Activated T-cell treated with anti-CD3 and anti-CD28 coated beads for 4 hours (primary cell): ENCODE data around the gene CCDC80.
"Not testable (repeated sequence)": the region's sequence is repeated elsewhere in the genome, so short reads cannot be mapped to it uniquely, and the experiment has no call there.

Experiments
- DNase-seq: peaks from one replicate; pipeline ENCODE4 v3.0.0-alpha.2; 2020

The CCDC80 gene

DNA sequence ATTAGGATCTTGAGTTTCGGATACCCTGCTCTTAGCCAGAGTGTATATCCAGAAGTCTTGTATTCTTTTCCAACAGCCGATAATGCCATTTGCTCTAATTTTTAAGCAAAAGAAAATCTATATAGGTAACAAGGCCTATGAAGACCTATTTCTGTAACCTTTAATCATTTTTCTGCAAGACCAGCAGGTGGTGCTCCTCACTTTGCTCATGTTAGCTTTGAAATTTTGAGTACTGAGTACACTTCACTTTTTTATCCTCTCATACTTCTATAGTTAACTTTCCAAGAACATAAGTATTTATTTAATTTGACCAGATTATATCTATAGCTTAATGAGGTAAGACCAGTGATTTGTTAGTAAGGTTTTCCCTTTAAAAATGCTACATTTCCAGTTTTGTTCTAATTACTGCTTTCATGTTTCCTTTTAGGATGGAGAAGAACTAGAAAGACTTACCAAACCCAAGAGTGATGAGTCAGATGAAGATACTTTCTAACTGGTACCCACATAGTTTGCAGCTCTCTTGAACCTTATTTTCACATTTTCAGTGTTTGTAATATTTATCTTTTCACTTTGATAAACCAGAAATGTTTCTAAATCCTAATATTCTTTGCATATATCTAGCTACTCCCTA, 58.6 kb downstream of the CCDC80 start:
- no peak for DNase-seq

DNA sequence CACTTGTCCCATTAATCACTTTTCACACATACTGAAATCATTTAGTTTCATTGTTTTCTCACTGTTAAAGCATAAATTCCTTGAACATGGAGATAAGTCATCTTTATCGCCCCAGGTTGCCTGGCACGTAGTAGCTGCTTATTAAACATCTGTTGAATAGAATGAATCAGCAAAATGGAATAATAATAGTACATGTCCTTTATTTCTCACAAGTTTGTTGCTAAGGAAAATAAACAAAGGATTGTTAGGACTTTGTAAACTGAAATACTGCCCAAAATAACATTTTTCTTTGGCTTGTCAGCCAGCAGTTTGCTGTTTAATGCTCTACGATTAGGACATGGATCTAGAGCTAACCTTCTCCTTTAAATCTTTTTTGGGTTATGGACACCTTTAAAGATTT, 61.2 kb downstream of the CCDC80 start:
- DNase-seq: no peak

DNA sequence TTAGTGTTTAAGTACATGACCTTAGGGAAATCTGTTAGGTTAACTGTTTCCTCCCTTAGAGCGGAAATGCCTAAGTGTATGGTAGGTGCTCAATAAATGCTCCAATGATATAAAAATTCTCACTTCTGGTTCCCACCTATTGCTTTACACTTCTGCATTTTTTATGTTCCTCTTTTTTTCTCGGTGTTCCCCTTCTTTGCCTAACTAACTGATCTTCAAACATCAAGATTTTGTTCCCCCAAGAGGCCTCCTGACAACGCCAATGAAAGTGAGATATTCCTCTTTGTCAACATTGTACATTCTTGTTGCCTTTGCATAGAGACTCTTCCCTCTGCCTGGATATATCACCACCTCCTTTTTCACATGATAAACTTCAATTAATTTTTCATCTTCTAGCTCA, 61.7 kb downstream of the CCDC80 start:
- no peak for DNase-seq

DNA sequence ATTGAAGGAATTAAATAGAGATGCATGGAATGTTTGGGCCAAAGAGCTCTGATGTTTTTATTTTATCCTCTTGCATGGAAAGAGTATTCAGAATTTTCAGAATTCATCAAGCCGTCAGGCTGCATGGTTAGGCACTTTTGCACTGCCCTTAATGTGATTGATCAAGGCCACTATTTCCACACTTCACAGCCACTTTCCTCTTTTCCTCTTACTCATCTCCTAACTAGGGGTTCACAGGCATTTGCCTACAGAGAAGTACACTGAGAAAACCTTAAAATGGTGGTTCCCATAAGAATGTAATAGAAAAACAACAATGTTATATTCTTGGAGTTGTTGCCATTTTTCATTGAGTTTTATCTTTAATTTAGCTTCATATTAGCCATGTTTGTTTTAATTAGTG, 68.2 kb downstream of the CCDC80 start:
- no peak for DNase-seq

DNA sequence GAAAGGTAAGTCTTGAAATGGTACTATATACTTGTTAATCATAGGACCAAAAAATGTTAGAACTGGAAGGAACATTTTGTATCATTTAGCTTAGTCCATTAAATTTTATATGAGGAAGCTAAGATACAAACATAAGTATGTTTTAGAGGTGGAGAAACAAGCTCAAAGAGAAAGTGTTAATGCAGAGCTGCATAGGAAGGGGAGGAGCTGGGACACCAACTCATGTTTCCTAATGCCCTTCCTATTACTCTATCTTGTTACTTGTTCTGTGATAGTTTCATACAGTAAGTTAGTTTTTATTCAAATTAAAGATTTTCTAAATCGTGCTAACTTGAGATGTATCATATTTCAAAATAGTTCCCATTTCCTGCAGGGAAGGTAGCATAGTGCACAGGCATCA, 71.7 kb downstream of the CCDC80 start:
- no peak for DNase-seq

DNA sequence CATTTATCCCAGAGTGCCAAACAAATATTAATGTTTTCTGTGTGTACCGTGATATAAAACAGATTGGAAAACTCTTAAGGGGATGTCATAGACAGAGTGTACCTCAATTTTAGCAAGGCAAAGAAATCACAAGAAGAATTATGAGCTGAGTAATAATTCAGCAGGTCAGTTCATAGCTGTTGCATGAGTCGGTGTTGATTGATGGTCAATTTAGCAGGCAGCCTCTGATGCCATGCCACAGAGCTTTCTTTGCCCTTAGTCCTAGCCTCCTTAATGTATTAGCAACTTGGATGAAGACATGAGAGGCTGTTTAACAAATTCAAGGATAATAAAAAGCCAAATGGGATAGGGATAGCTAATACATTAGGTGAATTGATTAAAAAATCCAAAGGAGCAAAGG, 72.3 kb downstream of the CCDC80 start:
- no peak for DNase-seq

DNA sequence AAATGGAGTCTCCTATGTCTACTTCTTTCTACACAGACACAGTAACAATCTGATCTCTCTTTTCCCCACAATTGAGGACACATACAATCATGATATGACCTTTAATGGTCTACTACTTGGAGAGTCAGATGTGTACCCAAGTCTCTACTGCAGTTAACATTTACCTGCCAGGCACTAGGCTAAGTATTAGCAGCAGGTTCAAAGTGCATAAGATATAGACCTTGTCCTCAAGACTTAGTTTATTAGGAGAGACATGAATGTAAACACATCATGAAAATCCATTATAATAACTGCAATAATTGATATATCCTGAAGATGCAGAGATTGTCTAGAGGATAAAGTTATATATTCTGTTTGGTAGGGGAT, 76.0 kb downstream of the CCDC80 start:
- DNase-seq: no peak

DNA sequence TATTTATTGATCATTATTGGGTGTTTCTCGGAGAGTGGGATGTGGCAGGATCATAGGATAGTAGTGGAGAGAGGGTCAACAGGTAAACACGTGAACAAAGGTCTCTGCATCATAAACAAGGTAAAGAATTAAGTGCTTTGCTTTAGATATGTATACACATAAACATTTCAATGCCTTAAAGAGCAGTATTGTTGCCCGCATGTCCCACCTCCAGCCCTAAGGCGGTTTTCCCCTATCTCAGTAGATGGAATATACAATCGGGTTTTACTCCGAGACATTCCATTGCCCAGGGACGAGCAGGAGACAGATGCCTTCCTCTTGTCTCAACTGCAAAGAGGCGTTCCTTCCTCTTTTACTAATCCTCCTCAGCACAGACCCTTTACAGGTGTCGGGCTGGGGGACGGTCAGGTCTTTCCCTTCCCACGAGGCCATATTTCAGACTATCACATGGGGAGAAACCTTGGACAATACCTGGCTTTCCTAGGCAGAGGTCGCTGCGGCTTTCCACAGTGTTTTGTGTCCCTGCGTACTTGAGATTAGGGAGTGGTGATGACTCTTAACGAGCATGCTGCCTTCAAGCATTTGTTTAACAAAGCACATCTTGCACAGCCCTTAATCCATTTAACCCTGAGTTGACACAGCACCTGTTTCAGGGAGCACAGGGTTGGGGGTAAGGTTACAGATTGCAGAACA, 76.5 kb downstream of the CCDC80 start:
- not testable (repeated sequence) for DNase-seq

DNA sequence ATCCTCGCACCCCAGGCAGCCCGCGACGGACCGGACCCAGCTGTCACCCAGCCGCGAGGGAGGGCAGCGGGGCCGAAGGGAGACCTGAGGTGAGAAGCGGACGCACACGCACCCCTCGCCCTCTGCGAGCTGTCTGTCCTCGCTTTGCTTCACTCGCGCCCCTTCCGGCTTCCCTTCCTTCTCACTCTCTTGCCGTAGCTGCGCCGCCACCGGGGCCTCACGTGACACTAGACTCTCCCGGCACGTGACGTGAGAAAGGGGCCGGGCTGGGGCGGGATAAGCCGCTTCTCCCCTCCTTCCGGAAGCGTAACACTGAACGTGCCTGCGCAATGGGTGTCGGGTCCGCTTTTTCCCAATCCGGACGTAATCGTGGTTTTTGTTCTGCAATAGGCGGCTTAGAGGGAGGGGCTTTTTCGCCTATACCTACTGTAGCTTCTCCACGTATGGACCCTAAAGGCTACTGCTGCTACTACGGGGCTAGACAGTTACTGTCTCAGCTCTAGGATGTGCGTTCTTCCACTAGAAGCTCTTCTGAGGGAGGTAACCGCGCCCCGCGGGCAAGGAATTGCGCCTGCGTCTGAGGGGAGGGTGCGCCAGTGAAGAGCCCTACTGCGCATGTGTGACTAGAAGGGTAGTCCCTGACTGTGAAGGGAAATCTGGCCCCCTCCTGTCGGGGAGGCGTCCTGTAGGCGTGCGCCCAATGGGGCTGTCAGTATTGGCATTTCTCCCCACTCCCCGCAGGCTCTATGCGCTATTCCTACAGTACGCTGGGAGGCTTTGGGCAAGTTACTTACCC, 79.0 kb downstream of the CCDC80 start, which contains the start of the genes ATG3 and SLC35A5:
TSS of gene ATG3 (minus strand) at position 229 of the 796 bp plus-strand sequence. CDS start 434 bp downstream, outside the sequence.
TSS of gene SLC35A5 (plus strand) at position 312 of the 796 bp plus-strand sequence. CDS start 1,359 bp downstream, outside the sequence.
- peak; percentile 99 for DNase-seq

DNA sequence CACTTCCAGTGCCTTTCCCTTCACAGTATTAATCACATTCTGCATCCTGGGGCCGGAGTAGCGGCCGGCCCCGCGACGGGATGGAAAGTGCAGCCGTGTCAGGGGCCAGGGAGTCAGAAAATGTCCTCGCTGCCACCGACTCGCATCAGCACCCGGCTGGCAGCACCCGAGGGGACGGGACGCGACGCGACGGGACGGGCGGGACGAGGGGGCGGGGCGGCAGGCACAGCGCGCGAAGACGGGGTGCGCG, 79.5 kb downstream of the CCDC80 start:
- DNase-seq: no peak

DNA sequence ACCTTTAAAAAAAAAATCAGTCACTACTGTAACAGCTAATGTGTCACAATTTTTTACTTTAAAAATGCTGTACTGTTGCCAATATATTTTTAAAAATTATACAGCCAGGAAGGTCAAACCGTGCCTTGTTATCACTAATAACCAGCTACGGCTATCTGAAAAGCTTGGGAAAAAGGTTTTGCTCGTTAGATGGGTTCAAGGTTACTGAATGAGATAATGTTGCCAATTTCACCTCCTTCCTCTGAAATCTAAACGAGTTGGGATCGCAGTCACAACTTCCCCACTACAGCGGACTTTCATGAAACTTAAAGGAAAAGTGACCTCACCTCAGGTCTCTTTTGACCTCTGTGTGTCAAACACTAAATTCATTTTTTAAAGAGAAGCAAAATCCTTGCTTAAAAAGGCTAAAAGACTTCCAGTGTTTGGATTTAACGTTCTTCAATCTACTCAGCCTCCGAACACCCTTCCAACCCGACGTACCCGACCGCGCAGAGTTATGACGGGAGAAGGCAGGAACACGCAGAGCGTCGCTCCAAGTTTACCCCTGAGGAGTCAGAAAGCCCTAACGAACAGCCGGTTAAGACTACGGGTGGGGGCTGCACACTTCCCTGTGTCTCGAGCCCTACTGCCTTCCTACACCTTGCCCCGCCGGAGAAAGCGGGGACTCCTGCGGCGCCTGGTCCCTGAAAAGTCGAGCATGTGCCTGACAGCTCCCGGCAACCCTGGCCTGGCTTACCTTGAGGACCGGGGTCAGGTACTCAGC, 80.0 kb downstream of the CCDC80 start:
- DNase-seq: peak; percentile 53

DNA sequence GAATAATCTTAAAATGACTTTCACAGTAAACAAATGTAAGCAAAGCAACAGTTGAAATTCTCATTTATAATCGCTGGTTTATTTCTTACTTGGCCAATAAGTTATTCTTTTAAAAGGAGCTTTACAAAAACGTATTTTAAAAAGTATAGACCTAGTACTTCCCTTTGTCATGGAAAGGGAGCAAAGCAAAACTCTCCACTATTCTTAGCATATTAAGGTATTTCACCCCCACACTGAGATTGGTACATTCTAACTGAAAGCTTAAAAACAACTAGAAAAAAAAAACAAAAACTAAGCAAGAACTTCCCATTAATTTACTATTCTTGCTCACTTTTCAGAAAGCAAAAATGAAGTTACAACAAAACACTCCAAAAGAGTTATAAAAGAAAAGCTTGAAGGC, 80.6 kb downstream of the CCDC80 start:
- DNase-seq: no peak

DNA sequence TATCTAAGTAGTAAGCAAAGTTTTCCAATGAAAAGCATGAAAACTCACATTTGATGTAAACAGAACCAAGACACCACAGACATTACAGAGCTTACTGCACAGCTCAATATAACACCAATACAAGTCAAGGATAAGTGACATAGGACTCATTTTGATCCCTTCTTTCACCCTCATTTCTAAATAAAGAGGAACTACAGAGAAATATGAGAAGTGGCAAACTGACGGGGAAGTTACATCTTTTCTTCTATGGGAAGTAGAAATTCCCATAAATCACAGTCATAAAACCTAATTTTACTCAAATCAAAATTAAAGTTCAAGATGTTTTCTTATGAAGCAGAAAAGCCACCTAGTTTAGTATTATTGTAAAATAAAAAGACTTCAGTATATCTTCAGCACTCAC, 83.0 kb downstream of the CCDC80 start:
- DNase-seq: no peak

DNA sequence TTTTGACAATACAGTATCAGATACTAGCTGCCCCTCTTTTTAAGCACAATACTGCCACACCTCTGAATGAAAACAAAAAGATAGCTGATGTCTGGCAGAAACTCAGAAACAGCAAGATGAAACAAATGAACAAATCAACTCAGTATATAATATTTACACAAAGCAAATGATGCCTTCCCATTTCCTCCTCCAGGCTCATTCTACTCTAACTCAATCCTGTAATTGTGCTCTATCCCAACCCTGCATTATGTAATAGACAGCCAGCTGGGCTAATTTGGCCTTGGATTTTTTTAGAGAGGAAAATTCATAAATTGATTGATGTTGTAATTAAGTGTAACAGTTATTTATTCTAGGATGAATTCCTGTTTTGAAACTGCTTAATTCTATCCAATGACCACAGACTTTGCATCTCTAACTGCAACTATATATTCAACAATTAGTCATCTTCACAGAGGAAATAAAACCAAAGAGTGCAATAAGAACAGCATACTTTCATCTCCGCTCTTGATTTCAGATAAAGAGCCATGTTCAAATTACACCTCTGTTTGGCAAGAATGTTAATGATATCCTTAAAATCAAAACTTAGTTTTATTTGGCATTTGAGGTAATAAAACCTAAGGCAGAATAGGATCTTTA, 85.3 kb downstream of the CCDC80 start:
- no peak for DNase-seq

DNA sequence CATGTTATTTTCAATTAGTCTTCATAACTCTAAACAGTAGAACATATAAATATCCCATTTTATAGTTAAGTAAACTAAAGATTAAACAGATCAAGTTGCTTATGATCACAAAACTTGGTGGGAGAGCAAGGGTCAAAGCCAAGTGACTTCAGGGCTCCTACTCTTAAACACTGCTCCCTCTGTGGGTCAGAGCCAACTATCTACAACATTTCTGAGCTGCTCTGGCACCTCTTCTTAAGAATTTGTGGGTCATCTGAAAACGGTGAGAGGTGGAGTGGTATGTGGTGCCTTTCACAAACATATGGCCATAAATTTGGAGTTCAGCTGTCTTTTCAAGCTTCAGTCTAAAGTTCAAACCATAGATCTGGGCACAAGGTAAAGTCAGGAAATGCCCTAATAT, 90.1 kb downstream of the CCDC80 start:
- no peak for DNase-seq
